Liver (tissue), 9 donors: Measurements from ENCODE around the gene CDHR2. TPM values are rescaled to one million over a fixed set of nuclear protein-coding genes. Genes with fewer than 3 reads are reported as not detected.

ENCODE experiments used
- DNase-seq: peaks from one replicate; pipeline ENCODE4 v3.0.0-alpha.2; 2017; ENCODE audit warnings: low spot score
- H3K27ac ChIP-seq, 2 donors: one replicate each; pipeline ENCODE4 v1.7.0; 2013; ENCODE audit warnings: inconsistent platforms in 2 of 2, low read length in 2 of 2, control low read depth in 1 of 2, low read depth in 1 of 2, mild to moderate bottlenecking in 1 of 2
- H3K27me3 ChIP-seq, 4 donors: one replicate each; pipeline versions ENCODE4 v1.6.1 to v1.7.0; 2013; ENCODE audit warnings: low read length in 3 of 4, inconsistent platforms in 1 of 4, mild to moderate bottlenecking in 1 of 4, moderate library complexity in 1 of 4; ENCODE audit not compliant: control insufficient read depth in 4 of 4, insufficient read depth in 4 of 4
- H3K36me3 ChIP-seq, 4 donors: one replicate each; pipeline versions ENCODE4 v1.6.1 to v1.7.0; 2013; ENCODE audit warnings: low read length in 3 of 4, mild to moderate bottlenecking in 3 of 4, low read depth in 1 of 4, moderate library complexity in 1 of 4; ENCODE audit not compliant: control insufficient read depth in 4 of 4, insufficient read depth in 3 of 4
- H3K4me1 ChIP-seq, 4 donors: one replicate each; pipeline versions ENCODE4 v1.6.1 to v1.7.0; 2013; ENCODE audit warnings: low read length in 3 of 4, mild to moderate bottlenecking in 3 of 4, moderate library complexity in 1 of 4; ENCODE audit not compliant: control insufficient read depth in 4 of 4, insufficient read depth in 4 of 4
- H3K4me3 ChIP-seq, 3 donors: one replicate each; pipeline versions ENCODE4 v1.6.1 to v1.7.0; 2013; ENCODE audit warnings: low read length in 3 of 3, control low read depth in 1 of 3, low read depth in 1 of 3, mild to moderate bottlenecking in 1 of 3
- H3K9ac ChIP-seq, 2 donors: one replicate each; pipeline ENCODE4 v1.7.0; 2013; ENCODE audit warnings: low read length in 2 of 2, mild to moderate bottlenecking in 2 of 2, moderate library complexity in 2 of 2, control low read depth in 1 of 2, low read depth in 1 of 2
- H3K9me3 ChIP-seq, 4 donors: one replicate each; pipeline versions ENCODE4 v1.6.1 to v1.7.0; 2013; ENCODE audit warnings: low read length in 3 of 4; ENCODE audit not compliant: control insufficient read depth in 4 of 4
- EGR1 ChIP-seq, 2 donors: IDR thresholded peaks; 2 replicates each; pipeline ENCODE4 v1.6.1; 2016 to 2018; ENCODE audit warnings: antibody characterized with exemption in 2 of 2, low read depth in 2 of 2
- FOXA1 ChIP-seq: IDR thresholded peaks from 2 replicates; pipeline ENCODE4 v1.6.1; 2016; ENCODE audit warnings: antibody characterized with exemption
- FOXA2 ChIP-seq: IDR thresholded peaks from 2 replicates; pipeline ENCODE4 v1.6.1; 2016; ENCODE audit warnings: antibody characterized with exemption
- GABPA ChIP-seq, 2 donors: IDR thresholded peaks in 1 of 2; conservative IDR thresholded peaks in 1 of 2; 2 replicates each; pipeline ENCODE4 v1.6.1; 2016; ENCODE audit warnings: antibody characterized with exemption in 2 of 2, mild to moderate bottlenecking in 1 of 2, moderate library complexity in 1 of 2
- HNF4A ChIP-seq, 2 donors: conservative IDR thresholded peaks; 2 replicates each; pipeline ENCODE4 v1.6.1; 2016; ENCODE audit warnings: antibody characterized with exemption in 2 of 2, mild to moderate bottlenecking in 2 of 2
- HNF4G ChIP-seq: IDR thresholded peaks from 2 replicates; pipeline ENCODE4 v1.6.1; 2016; ENCODE audit warnings: antibody characterized with exemption
- JUND ChIP-seq, 2 donors: IDR thresholded peaks; 2 replicates each; pipeline ENCODE4 v1.6.1; 2016; ENCODE audit warnings: antibody characterized with exemption in 2 of 2
- MAX ChIP-seq: IDR thresholded peaks from 2 replicates; pipeline ENCODE4 v1.6.1; 2016; ENCODE audit warnings: antibody characterized with exemption
- NR2F2 ChIP-seq: IDR thresholded peaks from 2 replicates; pipeline ENCODE4 v1.6.1; 2016; ENCODE audit warnings: antibody characterized with exemption
- RAD21 ChIP-seq, 2 donors: IDR thresholded peaks; 2 replicates each; pipeline ENCODE4 v1.6.1; 2016; ENCODE audit warnings: antibody characterized with exemption in 2 of 2, mild to moderate bottlenecking in 2 of 2
- RXRA ChIP-seq, 2 donors: IDR thresholded peaks; 2 replicates each; pipeline ENCODE4 v1.6.1; 2017 to 2018; ENCODE audit warnings: antibody characterized with exemption in 2 of 2, mild to moderate bottlenecking in 1 of 2
- SP1 ChIP-seq: IDR thresholded peaks from 2 replicates; pipeline ENCODE4 v1.6.1; 2018; ENCODE audit warnings: antibody characterized with exemption, mild to moderate bottlenecking
- TAF1 ChIP-seq: conservative IDR thresholded peaks from 2 replicates; pipeline ENCODE4 v1.6.1; 2016; ENCODE audit warnings: antibody characterized with exemption, mild to moderate bottlenecking
- YY1 ChIP-seq: IDR thresholded peaks from 2 replicates; pipeline ENCODE4 v1.6.1; 2016; ENCODE audit warnings: antibody characterized with exemption, mild to moderate bottlenecking
- WGBS: extraction: QIAGEN DNeasy Blood & Tissue Kit; methylation state at CpG from one replicate; pipeline ENCODE4 v1.1.7; 2013; 5-methylcytosine and 5-hydroxymethylcytosine counted together
- polyA plus RNA-seq, 2 donors: library from polyadenylated mRNA; stranded (reverse) in 1 of 2; unstranded in 1 of 2; fragments of 200-250 nt in 1 of 2; fragments of >200 nt in 1 of 2; fragmentation: Nextera tagmentation in 1 of 2; extraction: Ambion mirVana in 1 of 2; gene quantifications; one replicate each; pipeline versions ENCODE4 v1.2.1 to v1.2.3, GENCODE V29; 2013 to 2015
- total RNA-seq, 2 donors: library from RNA; depleted of rRNA; stranded (reverse); fragments of >200 nt; gene quantifications; one replicate each; pipeline ENCODE4 v1.2.3, GENCODE V29; 2014
- TF ChIP-seq, protein P1 (sequence below): IDR thresholded peaks from 2 replicates; pipeline ENCODE4 v1.6.1; 2016; ENCODE audit warnings: antibody characterized with exemption
- TF ChIP-seq, protein P2 (sequence below): IDR thresholded peaks from 2 replicates; pipeline ENCODE4 v1.6.1; 2016; ENCODE audit warnings: antibody characterized with exemption
- TF ChIP-seq, protein P3 (sequence below): IDR thresholded peaks from 2 replicates; pipeline ENCODE4 v1.6.1; 2016; ENCODE audit warnings: antibody characterized with exemption, mild to moderate bottlenecking
- donor health status: healthy.
- donor health status: healthy.
- donor health status: healthy.
- donor health status: healthy.
- donor health status: healthy.

CDHR2 gene
- total and polyA plus RNA-seq, 4 donors, result 8.8 to 23.8 (median 16.6) TPM

DNA sequence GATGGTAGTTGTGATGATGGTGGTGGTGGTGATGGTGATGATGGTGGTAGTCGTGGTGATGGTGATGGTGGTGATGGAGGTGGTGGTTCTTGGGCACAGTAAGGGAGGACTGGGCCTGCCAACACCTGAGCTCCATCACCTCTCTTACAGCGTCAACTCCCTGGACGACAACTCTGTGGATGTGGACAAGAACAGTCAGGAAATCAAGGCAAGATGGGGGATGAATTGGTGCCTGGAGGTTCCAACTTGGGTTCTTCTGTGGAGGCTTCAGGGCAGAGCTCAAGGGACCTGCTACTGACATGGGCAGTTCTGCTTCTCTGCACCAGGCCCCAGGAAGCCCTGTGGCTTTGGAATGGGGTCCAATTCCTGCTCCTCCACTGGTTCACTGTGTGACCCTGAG is 43.4 kb downstream of the CDHR2 start:
- TF ChIP-seq SP1, result no peak
- TF ChIP-seq, protein P1, sequence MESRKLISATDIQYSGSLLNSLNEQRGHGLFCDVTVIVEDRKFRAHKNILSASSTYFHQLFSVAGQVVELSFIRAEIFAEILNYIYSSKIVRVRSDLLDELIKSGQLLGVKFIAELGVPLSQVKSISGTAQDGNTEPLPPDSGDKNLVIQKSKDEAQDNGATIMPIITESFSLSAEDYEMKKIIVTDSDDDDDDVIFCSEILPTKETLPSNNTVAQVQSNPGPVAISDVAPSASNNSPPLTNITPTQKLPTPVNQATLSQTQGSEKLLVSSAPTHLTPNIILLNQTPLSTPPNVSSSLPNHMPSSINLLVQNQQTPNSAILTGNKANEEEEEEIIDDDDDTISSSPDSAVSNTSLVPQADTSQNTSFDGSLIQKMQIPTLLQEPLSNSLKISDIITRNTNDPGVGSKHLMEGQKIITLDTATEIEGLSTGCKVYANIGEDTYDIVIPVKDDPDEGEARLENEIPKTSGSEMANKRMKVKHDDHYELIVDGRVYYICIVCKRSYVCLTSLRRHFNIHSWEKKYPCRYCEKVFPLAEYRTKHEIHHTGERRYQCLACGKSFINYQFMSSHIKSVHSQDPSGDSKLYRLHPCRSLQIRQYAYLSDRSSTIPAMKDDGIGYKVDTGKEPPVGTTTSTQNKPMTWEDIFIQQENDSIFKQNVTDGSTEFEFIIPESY, result no peak
- TF ChIP-seq, protein P2, sequence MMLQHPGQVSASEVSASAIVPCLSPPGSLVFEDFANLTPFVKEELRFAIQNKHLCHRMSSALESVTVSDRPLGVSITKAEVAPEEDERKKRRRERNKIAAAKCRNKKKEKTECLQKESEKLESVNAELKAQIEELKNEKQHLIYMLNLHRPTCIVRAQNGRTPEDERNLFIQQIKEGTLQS, result no peak
- DNase-seq, result no peak
- H3K27me3 ChIP-seq, result no peaks in the 10 kb centered on the region
- H3K36me3 ChIP-seq, result peaks cover 0 to 15% (median 3%) of the 10 kb centered on the region in 4 donors
- H3K4me1 ChIP-seq, result peaks cover 4 to 14% (median 6%) of the 10 kb centered on the region in 4 donors
- H3K4me3 ChIP-seq, result no peak overlapping the region
- no peak overlapping the region for H3K27ac ChIP-seq
- no peak overlapping the region for H3K9ac ChIP-seq
- H3K9me3 ChIP-seq, result no peaks in the 10 kb centered on the region
- WGBS, result 97% methylated on average over 3 of the region's 3 CpGs

DNA sequence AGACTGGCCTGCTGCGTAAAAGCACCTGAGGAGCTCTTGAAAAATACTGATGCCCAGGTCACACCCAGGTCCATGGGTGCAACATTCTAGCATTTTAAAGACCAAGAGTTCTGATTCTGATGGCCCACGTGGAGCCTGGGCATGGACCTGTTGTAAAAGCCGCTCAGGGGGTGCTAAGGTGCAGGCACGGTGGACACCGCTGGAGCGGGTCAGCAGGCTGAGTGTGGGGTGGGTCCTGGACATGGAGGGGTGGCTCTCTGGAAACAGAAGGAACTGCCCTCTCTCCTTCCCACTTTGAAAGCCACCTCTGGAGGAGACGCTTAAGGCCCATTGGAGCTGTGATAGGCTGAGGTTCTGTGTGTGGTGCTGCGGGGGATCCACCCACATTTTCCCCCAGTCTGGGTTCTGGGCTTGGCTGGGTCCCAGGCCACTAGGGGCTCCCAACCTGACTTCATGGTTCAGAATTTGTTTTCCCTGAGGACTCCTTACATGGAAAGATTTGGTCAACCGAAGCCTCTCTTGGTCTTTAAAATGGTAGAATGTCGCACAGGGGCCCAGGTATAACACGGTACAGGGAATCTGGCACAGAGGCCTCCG is 44.2 kb downstream of the CDHR2 start:
- no peak for TF ChIP-seq EGR1 (IDR thresholded peaks at IDR 0.05; ENCODE audit: low read depth in 2 of 2)
- TF ChIP-seq GABPA (IDR thresholded peaks at IDR 0.05 in 1 of 2, conservative IDR thresholded peaks at IDR 0.05 in 1 of 2), result no peak
- no peak for TF ChIP-seq HNF4G
- TF ChIP-seq RXRA (IDR thresholded peaks at IDR 0.05), result no peak
- TF ChIP-seq, protein P2, result no peak
- TF ChIP-seq FOXA2, result no peak
- no peak overlapping the region for H3K9ac ChIP-seq
- H3K27ac ChIP-seq, result no peak overlapping the region
- DNase-seq, result no peak
- H3K4me1 ChIP-seq, result peaks cover 4 to 16% (median 6%) of the 10 kb centered on the region in 4 donors
- H3K27me3 ChIP-seq, result no peaks in the 10 kb centered on the region
- H3K4me3 ChIP-seq, result no peak overlapping the region
- no peaks in the 10 kb centered on the region for H3K9me3 ChIP-seq
- H3K36me3 ChIP-seq, result peaks cover 0 to 15% (median 3%) of the 10 kb centered on the region in 4 donors
- 95% methylated on average over 12 of the region's 12 CpGs for WGBS

DNA sequence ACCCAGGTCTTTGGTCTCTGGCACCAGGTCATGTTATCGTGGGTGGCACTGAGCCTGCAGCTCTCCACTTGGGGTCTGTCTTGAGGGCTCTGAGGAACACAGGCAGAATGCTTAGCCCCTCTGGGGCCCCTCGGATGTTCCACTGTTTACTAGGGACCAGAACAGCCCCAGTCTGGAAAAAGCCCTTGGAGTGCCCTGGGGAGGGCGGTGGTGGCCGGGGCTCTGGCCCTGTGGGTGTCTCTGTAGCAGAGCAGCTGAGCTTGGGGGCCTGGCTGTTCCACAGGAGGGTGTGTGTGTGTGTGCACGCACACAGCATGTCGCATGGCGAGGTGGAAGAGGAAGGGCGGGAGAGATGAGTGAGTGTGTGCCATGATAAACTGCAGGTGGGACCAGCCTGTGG is 45.4 kb downstream of the CDHR2 start:
- 91% methylated on average over 8 of the region's 8 CpGs for WGBS
- H3K9me3 ChIP-seq, result no peaks in the 10 kb centered on the region
- H3K4me1 ChIP-seq, result peaks cover 4 to 16% (median 6%) of the 10 kb centered on the region in 4 donors
- H3K27ac ChIP-seq, result no peak overlapping the region
- peaks cover 0 to 12% (median 2%) of the 10 kb centered on the region in 4 donors for H3K36me3 ChIP-seq
- H3K9ac ChIP-seq, result no peak overlapping the region
- H3K4me3 ChIP-seq, result no peak overlapping the region
- no peak for DNase-seq
- H3K27me3 ChIP-seq, result no peaks in the 10 kb centered on the region
- TF ChIP-seq HNF4A (conservative IDR thresholded peaks at IDR 0.05), result no peak
- TF ChIP-seq MAX, result no peak
- no peak for TF ChIP-seq EGR1 (IDR thresholded peaks at IDR 0.05; ENCODE audit: low read depth in 2 of 2)
- no peak for TF ChIP-seq HNF4G
- no peak for TF ChIP-seq SP1
- no peak for TF ChIP-seq JUND (IDR thresholded peaks at IDR 0.05)
- TF ChIP-seq FOXA1, result no peak
- TF ChIP-seq FOXA2, result no peak
- TF ChIP-seq, protein P3, sequence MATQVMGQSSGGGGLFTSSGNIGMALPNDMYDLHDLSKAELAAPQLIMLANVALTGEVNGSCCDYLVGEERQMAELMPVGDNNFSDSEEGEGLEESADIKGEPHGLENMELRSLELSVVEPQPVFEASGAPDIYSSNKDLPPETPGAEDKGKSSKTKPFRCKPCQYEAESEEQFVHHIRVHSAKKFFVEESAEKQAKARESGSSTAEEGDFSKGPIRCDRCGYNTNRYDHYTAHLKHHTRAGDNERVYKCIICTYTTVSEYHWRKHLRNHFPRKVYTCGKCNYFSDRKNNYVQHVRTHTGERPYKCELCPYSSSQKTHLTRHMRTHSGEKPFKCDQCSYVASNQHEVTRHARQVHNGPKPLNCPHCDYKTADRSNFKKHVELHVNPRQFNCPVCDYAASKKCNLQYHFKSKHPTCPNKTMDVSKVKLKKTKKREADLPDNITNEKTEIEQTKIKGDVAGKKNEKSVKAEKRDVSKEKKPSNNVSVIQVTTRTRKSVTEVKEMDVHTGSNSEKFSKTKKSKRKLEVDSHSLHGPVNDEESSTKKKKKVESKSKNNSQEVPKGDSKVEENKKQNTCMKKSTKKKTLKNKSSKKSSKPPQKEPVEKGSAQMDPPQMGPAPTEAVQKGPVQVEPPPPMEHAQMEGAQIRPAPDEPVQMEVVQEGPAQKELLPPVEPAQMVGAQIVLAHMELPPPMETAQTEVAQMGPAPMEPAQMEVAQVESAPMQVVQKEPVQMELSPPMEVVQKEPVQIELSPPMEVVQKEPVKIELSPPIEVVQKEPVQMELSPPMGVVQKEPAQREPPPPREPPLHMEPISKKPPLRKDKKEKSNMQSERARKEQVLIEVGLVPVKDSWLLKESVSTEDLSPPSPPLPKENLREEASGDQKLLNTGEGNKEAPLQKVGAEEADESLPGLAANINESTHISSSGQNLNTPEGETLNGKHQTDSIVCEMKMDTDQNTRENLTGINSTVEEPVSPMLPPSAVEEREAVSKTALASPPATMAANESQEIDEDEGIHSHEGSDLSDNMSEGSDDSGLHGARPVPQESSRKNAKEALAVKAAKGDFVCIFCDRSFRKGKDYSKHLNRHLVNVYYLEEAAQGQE, result no peak
- no peak for TF ChIP-seq NR2F2
- no peak for TF ChIP-seq TAF1
- no peak for TF ChIP-seq GABPA (IDR thresholded peaks at IDR 0.05 in 1 of 2, conservative IDR thresholded peaks at IDR 0.05 in 1 of 2)
- TF ChIP-seq RXRA (IDR thresholded peaks at IDR 0.05), result no peak
- TF ChIP-seq YY1, result no peak
- TF ChIP-seq RAD21 (IDR thresholded peaks at IDR 0.05), result no peak
- TF ChIP-seq, protein P1, result no peak
